NB4 (cell line): ENCODE data around the gene ZNF160.

Experiments used
- POLR2A ChIP-seq: IDR thresholded peaks from 2 replicates; pipeline ENCODE4 v1.6.1; 2011; ENCODE audit warnings: mild to moderate bottlenecking; ENCODE audit not compliant: insufficient read length; ENCODE audit errors: extremely low read depth
- TF ChIP-seq, protein P1 (sequence below): IDR thresholded peaks from one replicate; pipeline ENCODE4 v1.5.1; 2012; ENCODE audit warnings: low read depth, low read length

DNA sequence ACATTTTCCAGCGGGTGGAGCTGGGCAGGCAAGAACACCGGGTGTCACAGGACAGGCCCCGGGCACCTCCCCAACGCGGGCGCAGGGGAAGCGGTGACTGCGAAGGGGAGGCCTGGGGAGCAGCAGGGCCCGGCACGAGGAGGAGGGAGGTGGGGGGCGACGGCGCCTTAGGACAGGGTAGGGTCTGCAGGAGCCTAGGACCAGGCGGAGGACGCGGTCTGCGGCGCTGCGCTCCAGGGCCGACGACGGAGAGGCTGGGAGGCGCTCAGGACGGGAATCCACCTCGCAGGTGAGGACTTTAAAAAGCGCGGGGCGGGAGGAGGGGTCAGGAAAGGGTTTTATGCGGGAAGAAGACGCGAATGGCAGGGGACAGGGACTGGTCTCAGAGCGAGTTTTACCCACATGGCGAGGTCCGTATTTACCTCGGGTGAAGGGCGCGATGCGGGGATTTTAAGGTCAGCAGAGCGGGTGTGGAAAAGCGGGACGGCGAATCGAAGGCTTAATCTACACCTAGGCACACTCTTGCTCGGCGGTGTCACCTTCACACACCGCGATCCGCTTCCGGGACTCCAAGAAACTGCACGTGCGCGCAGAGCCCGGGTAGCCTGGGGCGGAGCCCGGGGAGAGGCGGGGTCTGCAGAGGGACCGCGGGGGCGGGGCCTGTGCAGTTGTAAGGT, 45.2 kb downstream of the ZNF160 start:
- no peak for TF ChIP-seq POLR2A
- TF ChIP-seq, protein P1, sequence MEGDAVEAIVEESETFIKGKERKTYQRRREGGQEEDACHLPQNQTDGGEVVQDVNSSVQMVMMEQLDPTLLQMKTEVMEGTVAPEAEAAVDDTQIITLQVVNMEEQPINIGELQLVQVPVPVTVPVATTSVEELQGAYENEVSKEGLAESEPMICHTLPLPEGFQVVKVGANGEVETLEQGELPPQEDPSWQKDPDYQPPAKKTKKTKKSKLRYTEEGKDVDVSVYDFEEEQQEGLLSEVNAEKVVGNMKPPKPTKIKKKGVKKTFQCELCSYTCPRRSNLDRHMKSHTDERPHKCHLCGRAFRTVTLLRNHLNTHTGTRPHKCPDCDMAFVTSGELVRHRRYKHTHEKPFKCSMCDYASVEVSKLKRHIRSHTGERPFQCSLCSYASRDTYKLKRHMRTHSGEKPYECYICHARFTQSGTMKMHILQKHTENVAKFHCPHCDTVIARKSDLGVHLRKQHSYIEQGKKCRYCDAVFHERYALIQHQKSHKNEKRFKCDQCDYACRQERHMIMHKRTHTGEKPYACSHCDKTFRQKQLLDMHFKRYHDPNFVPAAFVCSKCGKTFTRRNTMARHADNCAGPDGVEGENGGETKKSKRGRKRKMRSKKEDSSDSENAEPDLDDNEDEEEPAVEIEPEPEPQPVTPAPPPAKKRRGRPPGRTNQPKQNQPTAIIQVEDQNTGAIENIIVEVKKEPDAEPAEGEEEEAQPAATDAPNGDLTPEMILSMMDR = no peak
